HG02642 (cell line): Measurements from ENCODE around the gene BCL2L1.
"Not testable (repeated sequence)": the region's sequence is repeated elsewhere in the genome, so short reads cannot be mapped to it uniquely, and the experiment has no call there.

ENCODE experiments used
- ATAC-seq: cut with Tn5 transposase; IDR thresholded peaks from one replicate; pipeline ENCODE4 v1.9.1; 2021; ENCODE audit warnings: mild to moderate bottlenecking; ENCODE audit not compliant: unreplicated experiment, poor library complexity

BCL2L1 gene

DNA sequence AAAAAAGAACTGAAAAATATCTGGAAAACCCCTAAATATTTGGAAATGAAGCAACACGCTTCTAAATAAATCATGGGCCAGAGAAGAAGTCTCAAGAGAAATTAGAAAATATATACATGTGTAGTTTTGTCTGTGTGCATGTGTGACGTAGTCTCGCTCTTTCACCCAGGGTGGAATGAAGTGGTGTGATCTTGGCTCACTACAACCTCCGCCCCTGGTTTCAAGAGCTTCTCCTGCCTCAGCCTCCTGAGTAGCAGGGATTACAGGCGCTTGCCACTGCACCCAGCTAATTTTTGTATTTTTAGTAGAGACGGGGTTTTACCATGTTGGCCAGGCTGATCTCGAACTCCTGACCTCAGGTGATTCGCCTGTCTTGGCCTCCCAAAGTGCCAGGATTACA is 96.1 kb downstream of the BCL2L1 start:
- ATAC-seq, result not testable (repeated sequence)

DNA sequence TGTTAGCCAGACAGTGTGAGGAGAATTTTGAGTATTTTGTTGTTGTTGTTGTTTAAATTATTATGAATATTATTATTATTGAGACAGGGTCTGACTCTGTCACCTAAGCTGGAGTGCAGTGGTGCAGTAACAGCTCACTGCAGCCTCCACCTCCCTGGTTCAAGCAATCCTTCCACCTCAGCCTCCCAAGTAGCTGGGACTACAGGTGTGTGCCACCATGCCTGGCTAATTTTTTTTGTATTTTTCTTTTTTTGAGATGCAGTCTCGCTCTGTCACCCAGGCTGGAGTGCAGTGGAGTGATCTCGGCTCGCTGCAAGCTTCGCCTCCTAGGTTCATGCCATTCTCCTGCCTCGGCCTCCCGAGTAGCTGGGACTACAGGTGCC is 99.6 kb downstream of the BCL2L1 start:
- ATAC-seq, result not testable (repeated sequence)

DNA sequence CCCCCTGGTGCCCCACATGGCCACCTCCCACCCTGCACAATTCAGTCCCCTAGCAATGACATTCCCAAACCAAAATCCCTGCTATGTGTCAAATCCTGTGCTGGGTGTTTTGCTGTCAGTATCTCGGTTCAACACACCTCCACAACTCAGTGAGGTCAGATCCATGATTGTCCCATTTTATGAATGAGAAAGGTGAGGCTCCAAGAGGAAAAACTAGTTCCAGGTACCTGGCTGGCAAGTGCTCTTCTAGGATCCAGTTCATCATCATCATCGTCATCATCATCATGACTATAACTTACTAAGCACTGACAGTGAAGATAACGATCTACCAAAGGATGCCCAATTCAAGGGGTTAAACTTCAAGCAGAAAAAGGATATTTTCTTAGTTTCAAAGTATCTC is 102.4 kb downstream of the BCL2L1 start:
- ATAC-seq, result no peak

DNA sequence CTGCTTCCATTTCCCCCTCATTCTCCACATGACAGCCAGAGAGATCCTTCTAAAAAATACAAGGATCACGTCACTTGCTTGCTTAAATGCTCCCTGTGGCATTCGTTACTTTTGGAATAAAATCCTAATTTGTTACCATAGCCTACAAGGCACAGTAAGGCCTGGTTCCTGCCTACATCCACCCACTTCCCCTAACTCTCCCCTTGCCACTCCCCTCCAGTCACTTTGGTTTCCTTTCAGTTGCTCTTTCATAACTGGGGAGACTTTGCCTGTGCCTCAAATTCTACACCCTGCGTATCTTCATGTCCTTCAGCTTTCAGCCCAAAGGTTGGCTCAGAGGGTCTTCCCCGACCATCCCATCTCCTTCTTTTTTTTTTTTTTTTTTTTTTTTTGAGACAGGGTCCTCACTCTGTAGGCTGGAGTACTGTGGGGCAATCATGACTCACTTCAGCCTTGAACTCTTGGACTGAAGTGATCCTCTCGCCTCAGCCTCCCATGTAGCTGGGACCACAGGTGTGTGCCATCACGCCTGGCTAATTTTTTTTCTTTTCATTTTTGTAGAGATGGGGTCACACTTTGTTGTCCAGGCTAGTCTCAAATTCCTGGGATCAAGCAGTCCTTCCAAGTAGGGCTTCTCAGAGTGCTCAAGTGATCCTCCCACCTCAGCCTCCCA is 105.1 kb downstream of the BCL2L1 start:
- ATAC-seq, result no peak

GRCh38 chr20:31615416-31615815 is 107.3 kb downstream of the BCL2L1 start:
- ATAC-seq, result no peak
